ENCODE results near the gene CCNI2. TPM values are rescaled to one million over a fixed set of nuclear protein-coding genes. Genes with fewer than 3 reads are reported as not detected.

Gene CCNI2
- total and polyA plus RNA-seq, 2 donors (not counting 3 experiments of a cell fraction or from before 2014, with no cell fraction given): 0.25 to 0.53 TPM

DNA sequence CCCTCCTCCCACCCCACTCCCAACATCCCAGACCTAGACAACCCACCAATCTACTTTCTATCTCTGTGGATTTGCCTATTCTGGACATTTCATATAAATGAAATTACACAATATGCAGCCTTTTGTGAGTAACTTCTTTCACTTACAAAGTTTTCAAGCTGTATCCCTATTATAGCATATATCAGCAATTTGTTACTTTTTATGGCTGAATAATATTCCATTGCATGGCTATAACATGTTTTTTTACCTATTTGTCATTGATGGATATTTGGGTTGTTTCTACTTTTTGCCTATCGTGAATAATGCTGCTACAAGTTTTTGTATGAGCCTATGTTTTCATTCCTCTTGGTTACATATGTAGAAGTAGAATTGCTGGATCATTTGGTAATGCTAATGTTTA lies 8.0 kb upstream of the CCNI2 start:
- Histone ChIP-seq H3K4me1 (ENCODE audit: control insufficient read depth, extremely low read depth, insufficient read depth, low read length) (peaks cover 11% of the 10 kb centered on the region), H3K4me2 (ENCODE audit: insufficient read depth, low read length) (no peak overlapping the region), H3K27ac (ENCODE audit: insufficient read depth, low read depth, low read length) (no peak overlapping the region), H3K9me1 (replicated peaks; ENCODE audit: control insufficient read depth, extremely low read depth, insufficient read depth, low read length) (no peaks in the 10 kb centered on the region), H3K9ac (replicated peaks; ENCODE audit: extremely low read depth, insufficient read depth, low read length) (no peak overlapping the region), H3K4me3 (replicated peaks in 1 of 3; ENCODE audit: insufficient read depth in 1 of 3, low read depth in 1 of 3, low read length in 3 of 3) (no peak overlapping the region), H3K27me3 (ENCODE audit: control insufficient read depth in 2 of 2, insufficient read depth in 2 of 2, low read length in 2 of 2) (peaks cover 2 to 6% of the 10 kb centered on the region in 2 experiments), H4K20me1 (replicated peaks; ENCODE audit: control insufficient read depth, extremely low read depth, insufficient read depth, low read length) (no peaks in the 10 kb centered on the region), H3K9me3 (replicated peaks; ENCODE audit: control insufficient read depth, insufficient read depth, low read length) (no peaks in the 10 kb centered on the region), H3K36me3 (ENCODE audit: control insufficient read depth in 2 of 2, extremely low read depth in 1 of 2, insufficient read depth in 2 of 2, low read length in 2 of 2) (no peaks in the 10 kb centered on the region), H3K79me2 (ENCODE audit: control insufficient read depth, insufficient read depth, low read length) (peaks cover 4% of the 10 kb centered on the region), H2AFZ (ENCODE audit: low read depth, low read length) (no peak overlapping the region)
- ChIA-PET CTCF (no interaction called here), POLR2A (no interaction called here)
- FAIRE-seq (no peak), DNase-seq (ENCODE audit: low read depth, low spot score) (no peak)
- intact Hi-C loops (cut with micrococcal nuclease): loop anchor here (5.0 kb wide), 1 partner anchor 128 kb away; the partner anchor contains the start of genes GDF9 and UQCRQ
- TF ChIP-seq EZH2 (IDR thresholded peaks at IDR 0.05; ENCODE audit: borderline replicate concordance, low read depth, low read length, severe bottlenecking): no peak
- TF ChIP-seq, protein P1, sequence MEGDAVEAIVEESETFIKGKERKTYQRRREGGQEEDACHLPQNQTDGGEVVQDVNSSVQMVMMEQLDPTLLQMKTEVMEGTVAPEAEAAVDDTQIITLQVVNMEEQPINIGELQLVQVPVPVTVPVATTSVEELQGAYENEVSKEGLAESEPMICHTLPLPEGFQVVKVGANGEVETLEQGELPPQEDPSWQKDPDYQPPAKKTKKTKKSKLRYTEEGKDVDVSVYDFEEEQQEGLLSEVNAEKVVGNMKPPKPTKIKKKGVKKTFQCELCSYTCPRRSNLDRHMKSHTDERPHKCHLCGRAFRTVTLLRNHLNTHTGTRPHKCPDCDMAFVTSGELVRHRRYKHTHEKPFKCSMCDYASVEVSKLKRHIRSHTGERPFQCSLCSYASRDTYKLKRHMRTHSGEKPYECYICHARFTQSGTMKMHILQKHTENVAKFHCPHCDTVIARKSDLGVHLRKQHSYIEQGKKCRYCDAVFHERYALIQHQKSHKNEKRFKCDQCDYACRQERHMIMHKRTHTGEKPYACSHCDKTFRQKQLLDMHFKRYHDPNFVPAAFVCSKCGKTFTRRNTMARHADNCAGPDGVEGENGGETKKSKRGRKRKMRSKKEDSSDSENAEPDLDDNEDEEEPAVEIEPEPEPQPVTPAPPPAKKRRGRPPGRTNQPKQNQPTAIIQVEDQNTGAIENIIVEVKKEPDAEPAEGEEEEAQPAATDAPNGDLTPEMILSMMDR (IDR thresholded peaks at IDR 0.05; ENCODE audit: extremely low read depth in 1 of 2, insufficient read depth in 1 of 2, low read depth in 1 of 2, low read length in 2 of 2): no peak
- no TSS peak for BruUV-seq (replicated peaks)
- dilution Hi-C loops (cut with MboI; ENCODE audit: extremely low pct_ligation_motif_present, low sequenced_read_pairs): no loop called here

DNA sequence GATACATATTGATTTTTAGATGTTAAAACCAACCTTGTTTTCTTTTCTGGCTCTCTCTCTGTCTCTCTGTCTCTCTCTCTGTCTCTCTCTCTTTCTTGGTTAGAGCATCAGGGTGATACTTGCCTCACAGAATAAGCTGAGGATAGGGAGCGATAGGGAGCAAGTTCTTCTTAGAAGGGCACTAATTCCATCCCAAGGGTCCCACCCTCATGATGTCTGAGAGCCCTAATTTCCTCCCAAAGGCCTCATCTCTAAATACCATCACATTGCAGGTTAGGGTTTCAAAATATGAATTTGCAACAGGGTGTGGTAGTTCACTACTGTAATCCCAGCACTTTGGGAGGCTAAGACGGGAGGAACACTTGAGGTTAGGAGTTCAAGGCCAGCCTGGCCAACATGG lies 5.1 kb upstream of the CCNI2 start:
- Histone ChIP-seq H3K9ac (replicated peaks; ENCODE audit: extremely low read depth, insufficient read depth, low read length) (no peak overlapping the region), H3K4me1 (ENCODE audit: control insufficient read depth, extremely low read depth, insufficient read depth, low read length) (peaks cover 9% of the 10 kb centered on the region), H3K79me2 (ENCODE audit: control insufficient read depth, insufficient read depth, low read length) (no peaks in the 10 kb centered on the region), H3K27me3 (ENCODE audit: control insufficient read depth in 2 of 2, insufficient read depth in 2 of 2, low read length in 2 of 2) (peaks cover 2 to 8% of the 10 kb centered on the region in 2 experiments), H3K27ac (ENCODE audit: insufficient read depth, low read depth, low read length) (no peak overlapping the region), H3K4me3 (replicated peaks in 1 of 3; ENCODE audit: insufficient read depth in 1 of 3, low read depth in 1 of 3, low read length in 3 of 3) (no peak overlapping the region), H3K9me3 (replicated peaks; ENCODE audit: control insufficient read depth, insufficient read depth, low read length) (no peaks in the 10 kb centered on the region), H3K9me1 (replicated peaks; ENCODE audit: control insufficient read depth, extremely low read depth, insufficient read depth, low read length) (no peaks in the 10 kb centered on the region), H4K20me1 (replicated peaks; ENCODE audit: control insufficient read depth, extremely low read depth, insufficient read depth, low read length) (no peaks in the 10 kb centered on the region), H3K4me2 (ENCODE audit: insufficient read depth, low read length) (no peak overlapping the region), H3K36me3 (ENCODE audit: control insufficient read depth in 2 of 2, extremely low read depth in 1 of 2, insufficient read depth in 2 of 2, low read length in 2 of 2) (no peaks in the 10 kb centered on the region), H2AFZ (ENCODE audit: low read depth, low read length) (no peak overlapping the region)
- ChIA-PET POLR2A (no interaction called here), CTCF (no interaction called here)
- DNase-seq (ENCODE audit: low read depth, low spot score) (no peak), FAIRE-seq (no peak)
- dilution Hi-C loops (cut with MboI; ENCODE audit: extremely low pct_ligation_motif_present, low sequenced_read_pairs) (no loop called here), intact Hi-C loops (cut with micrococcal nuclease) (no loop called here)
- no TSS peak for BruUV-seq (replicated peaks)
- TF ChIP-seq EZH2 (IDR thresholded peaks at IDR 0.05; ENCODE audit: borderline replicate concordance, low read depth, low read length, severe bottlenecking) (no peak), MYC (IDR thresholded peaks at IDR 0.05; ENCODE audit: low read depth, low read length) (no peak), JUN (IDR thresholded peaks at IDR 0.05; ENCODE audit: borderline replicate concordance, insufficient read depth, insufficient read length, low read depth) (no peak), FOS (IDR thresholded peaks at IDR 0.05; ENCODE audit: borderline replicate concordance, insufficient read depth, low read length) (no peak), GATA2 (IDR thresholded peaks at IDR 0.05; ENCODE audit: insufficient read depth, insufficient read length, low read depth, low read length) (no peak), POLR2AphosphoS5 (IDR thresholded peaks at IDR 0.05; ENCODE audit: insufficient read depth, low read depth, low read length) (no peak), POLR2A (IDR thresholded peaks at IDR 0.05; ENCODE audit: low read depth, low read length) (no peak)
- TF ChIP-seq, protein P2, sequence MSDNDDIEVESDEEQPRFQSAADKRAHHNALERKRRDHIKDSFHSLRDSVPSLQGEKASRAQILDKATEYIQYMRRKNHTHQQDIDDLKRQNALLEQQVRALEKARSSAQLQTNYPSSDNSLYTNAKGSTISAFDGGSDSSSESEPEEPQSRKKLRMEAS (IDR thresholded peaks at IDR 0.05; ENCODE audit: insufficient read depth, insufficient read length): no peak
- TF ChIP-seq, protein P1 (IDR thresholded peaks at IDR 0.05; ENCODE audit: extremely low read depth in 1 of 2, insufficient read depth in 1 of 2, low read depth in 1 of 2, low read length in 2 of 2): no peak
